ENCODE results near the gene BTBD9. TPM values are rescaled to one million over a fixed set of nuclear protein-coding genes. Genes with fewer than 3 reads are reported as not detected.

The BTBD9 gene
- total RNA-seq, 1 experiment from 2014 or later = 10.8 TPM

DNA sequence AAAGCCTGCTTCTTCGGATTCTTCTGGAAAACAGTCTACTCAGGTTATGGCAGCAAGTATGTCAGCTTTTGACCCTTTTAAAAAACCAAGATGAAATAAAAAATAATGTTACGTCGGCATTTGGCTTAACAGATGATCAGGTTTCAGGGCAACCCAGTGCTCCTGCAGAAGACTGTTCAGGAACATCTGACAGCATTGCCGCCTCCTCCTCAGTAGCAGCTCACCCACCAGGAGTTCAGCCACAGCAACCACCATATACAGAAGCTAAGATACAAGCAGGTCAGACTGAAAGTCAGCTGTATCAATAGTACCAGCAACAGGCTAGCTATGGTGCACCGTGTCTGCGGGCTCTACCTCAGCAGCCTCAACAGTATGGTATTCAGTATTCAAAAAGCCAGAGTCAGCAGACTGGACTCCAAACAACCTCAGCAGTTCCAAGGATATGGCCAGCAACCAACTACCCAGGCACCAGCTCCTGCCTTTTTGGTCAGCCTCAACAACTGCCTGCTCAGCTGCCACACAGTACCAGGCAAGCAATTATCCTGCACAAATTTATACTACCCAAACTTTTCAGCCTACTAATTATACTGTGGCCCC is 51.9 kb downstream of the BTBD9 start:
- H3K4me1 ChIP-seq (replicated peaks; ENCODE audit: insufficient read depth) = peaks cover 8% of the 10 kb centered on the region; the same call in 1 of the 2 replicates
- H2AFZ ChIP-seq = no peak overlapping the region
- H3K4me2 ChIP-seq = no peak overlapping the region
- H3K9me2 ChIP-seq (ENCODE audit: insufficient read depth) = no peaks in the 10 kb centered on the region
- intact Hi-C loops (cut with micrococcal nuclease; ENCODE audit: unreplicated experiment) = no loop called here
- no peak overlapping the region for H3K4me3 ChIP-seq
- TF ChIP-seq EZH2 (IDR thresholded peaks at IDR 0.05; ENCODE audit: low read depth) = no peak
- TF ChIP-seq CTCF (conservative IDR thresholded peaks at IDR 0.05) = no peak
- H3K36me3 ChIP-seq (ENCODE audit: low read depth) = no peaks in the 10 kb centered on the region
- no peak for DNase-seq
- H3K9me3 ChIP-seq (ENCODE audit: insufficient read depth, low read depth) = no peaks in the 10 kb centered on the region
- H4K20me1 ChIP-seq (ENCODE audit: insufficient read depth) = no peaks in the 10 kb centered on the region
- H3K27me3 ChIP-seq (ENCODE audit: insufficient read depth, low read depth) = no peaks in the 10 kb centered on the region
- H3K79me2 ChIP-seq (ENCODE audit: low read depth) = no peaks in the 10 kb centered on the region
- BruUV-seq (replicated peaks) = no TSS peak
- CTCF ChIA-PET = no interaction called here
- H3F3A ChIP-seq (ENCODE audit: insufficient read depth, low read depth) = peaks cover 6% of the 10 kb centered on the region; the same call in 1 of the 2 replicates
- POLR2A ChIA-PET (ENCODE audit: unreplicated experiment) = no interaction called here
- no peak overlapping the region for H3K27ac ChIP-seq

DNA sequence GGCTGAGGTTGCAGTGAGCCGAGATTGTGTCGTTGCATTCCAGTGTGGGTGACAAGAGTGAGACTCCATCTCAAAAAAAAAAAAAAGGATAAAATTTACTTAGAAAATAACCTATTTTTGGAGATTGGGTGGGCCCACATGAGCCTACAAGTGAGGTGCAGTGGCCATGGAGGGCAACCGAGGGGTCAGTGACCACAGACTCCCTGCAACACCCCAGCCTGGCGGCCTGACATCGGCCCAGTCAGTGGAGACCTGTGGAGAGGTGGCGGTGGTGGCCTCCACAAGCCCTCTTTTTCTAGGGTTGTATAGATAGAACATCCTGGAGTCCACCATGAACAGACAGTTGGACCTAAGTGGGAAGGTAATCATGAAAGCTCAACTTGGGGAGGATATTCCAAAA is 52.7 kb downstream of the BTBD9 start:
- no TSS peak for BruUV-seq (replicated peaks)

DNA sequence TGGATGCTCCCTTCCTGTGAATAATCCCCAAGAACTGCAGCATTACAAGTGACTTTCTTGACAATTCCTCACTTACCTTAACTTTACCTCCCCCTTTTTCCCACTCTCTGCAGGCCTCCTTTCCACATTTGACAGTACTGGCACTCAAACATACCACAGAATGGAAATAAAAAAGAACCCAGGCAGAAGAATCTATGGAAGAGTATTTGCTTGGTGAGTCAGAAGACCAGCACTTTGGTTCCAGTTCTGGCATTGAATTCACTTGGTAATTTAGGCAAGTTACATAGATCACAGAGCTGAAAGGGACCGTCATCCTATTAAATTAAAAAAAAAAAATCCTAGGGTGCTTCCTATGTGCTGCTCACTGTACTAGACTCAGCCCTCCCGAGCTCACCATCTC is 55.0 kb downstream of the BTBD9 start:
- intact Hi-C loops (cut with micrococcal nuclease; ENCODE audit: unreplicated experiment) = no loop called here
- Histone ChIP-seq H3F3A (ENCODE audit: insufficient read depth, low read depth) (peaks cover 6% of the 10 kb centered on the region; the same call in 1 of the 2 replicates), H4K20me1 (ENCODE audit: insufficient read depth) (no peaks in the 10 kb centered on the region), H3K4me3 (no peak overlapping the region), H3K27ac (no peak overlapping the region), H3K4me1 (replicated peaks; ENCODE audit: insufficient read depth) (peaks cover 8% of the 10 kb centered on the region; the same call in 1 of the 2 replicates), H3K9me3 (ENCODE audit: insufficient read depth, low read depth) (no peaks in the 10 kb centered on the region), H3K9me2 (ENCODE audit: insufficient read depth) (no peaks in the 10 kb centered on the region), H3K27me3 (ENCODE audit: insufficient read depth, low read depth) (no peaks in the 10 kb centered on the region), H3K4me2 (no peak overlapping the region), H3K36me3 (ENCODE audit: low read depth) (no peaks in the 10 kb centered on the region), H2AFZ (no peak overlapping the region), H3K79me2 (ENCODE audit: low read depth) (no peaks in the 10 kb centered on the region)
- TF ChIP-seq CTCF (conservative IDR thresholded peaks at IDR 0.05) = no peak
- no peak for TF ChIP-seq EZH2 (IDR thresholded peaks at IDR 0.05; ENCODE audit: low read depth)
- no TSS peak for BruUV-seq (replicated peaks)
- POLR2A ChIA-PET (ENCODE audit: unreplicated experiment) = no interaction called here
- no peak for DNase-seq
- CTCF ChIA-PET = no interaction called here

More for the DNA sequence above, 52.7 kb downstream of the BTBD9 start:
- Histone ChIP-seq H3K4me1 (replicated peaks; ENCODE audit: insufficient read depth) (peaks cover 8% of the 10 kb centered on the region; the same call in 1 of the 2 replicates), H3K36me3 (ENCODE audit: low read depth) (no peaks in the 10 kb centered on the region), H3K9me3 (ENCODE audit: insufficient read depth, low read depth) (no peaks in the 10 kb centered on the region), H2AFZ (no peak overlapping the region), H3K9me2 (ENCODE audit: insufficient read depth) (no peaks in the 10 kb centered on the region), H3F3A (ENCODE audit: insufficient read depth, low read depth) (peaks cover 6% of the 10 kb centered on the region; the same call in 1 of the 2 replicates), H4K20me1 (ENCODE audit: insufficient read depth) (no peaks in the 10 kb centered on the region), H3K79me2 (ENCODE audit: low read depth) (no peaks in the 10 kb centered on the region), H3K4me2 (no peak overlapping the region), H3K4me3 (no peak overlapping the region), H3K27me3 (ENCODE audit: insufficient read depth, low read depth) (no peaks in the 10 kb centered on the region), H3K27ac (no peak overlapping the region)
- POLR2A ChIA-PET (ENCODE audit: unreplicated experiment) = no interaction called here
- CTCF ChIA-PET = no interaction called here
- DNase-seq = no peak
- intact Hi-C loops (cut with micrococcal nuclease; ENCODE audit: unreplicated experiment) = no loop called here
- no peak for TF ChIP-seq CTCF (conservative IDR thresholded peaks at IDR 0.05)
- TF ChIP-seq EZH2 (IDR thresholded peaks at IDR 0.05; ENCODE audit: low read depth) = no peak

Data from PC-9 (cell line).